Coronary artery (tissue), 2 donors: ENCODE results near the gene MTUS2.

ENCODE experiments used
- DNase-seq: peaks from one replicate; pipeline ENCODE4 v3.0.0-alpha.2; 2017; ENCODE audit warnings: low spot score
- H3K27ac ChIP-seq, 2 donors: fragments of 200-600 bp; sonication (generic); one replicate each; pipeline ENCODE4 v1.5.1; 2016 to 2019
- H3K4me3 ChIP-seq: fragments of 200-600 bp; sonication (generic); 2 replicates; pipeline ENCODE4 v1.5.1; 2016; ENCODE audit warnings: mild to moderate bottlenecking, moderate library complexity
- CTCF ChIP-seq: fragments of 200-600 bp; sonication (generic); IDR thresholded peaks from one replicate; pipeline ENCODE4 v1.5.1; 2019; ENCODE audit warnings: antibody characterized with exemption

The MTUS2 gene

GRCh38 chr13:29411481-29411880 lies 591.3 kb downstream of the MTUS2 start:
- no peak for TF ChIP-seq CTCF
- no peak for DNase-seq
- Histone ChIP-seq H3K4me3 (no peak overlapping the region), H3K27ac (no peak overlapping the region)

- no peak for DNase-seq
- no peak for TF ChIP-seq CTCF
- Histone ChIP-seq H3K27ac (no peak overlapping the region), H3K4me3 (no peak overlapping the region)
Observed at GRCh38 chr13:29418026-29418425, 597.9 kb downstream of the MTUS2 start.

- no peak for DNase-seq
- Histone ChIP-seq H3K27ac (no peak overlapping the region), H3K4me3 (no peak overlapping the region)
- no peak for TF ChIP-seq CTCF
Observed at GRCh38 chr13:29421118-29421517, 601.0 kb downstream of the MTUS2 start.

GRCh38 chr13:29422015-29422414 lies 601.9 kb downstream of the MTUS2 start:
- TF ChIP-seq CTCF = no peak
- no peak overlapping the region for H3K27ac ChIP-seq
- DNase-seq = no peak
- no peak overlapping the region for H3K4me3 ChIP-seq

- no peak overlapping the region for H3K4me3 ChIP-seq
Observed at GRCh38 chr13:29423050-29423449, 602.9 kb downstream of the MTUS2 start.

GRCh38 chr13:29427937-29428309 lies 607.8 kb downstream of the MTUS2 start:
- peak overlapping the region; percentile 67 for H3K4me3 ChIP-seq

More at GRCh38 chr13:29423050-29423449, 602.9 kb downstream of the MTUS2 start:
- TF ChIP-seq CTCF = no peak
- no peak for DNase-seq
- no peak overlapping the region for H3K27ac ChIP-seq

More at GRCh38 chr13:29427937-29428309, 607.8 kb downstream of the MTUS2 start:
- peak overlapping the region in 1 of 2 donors; percentile 48 for H3K27ac ChIP-seq
- no peak for DNase-seq
- TF ChIP-seq CTCF = no peak
